ENCODE data around the gene GBGT1. TPM values are rescaled to one million over a fixed set of nuclear protein-coding genes. Genes with fewer than 3 reads are reported as not detected.
A peak's percentile ranks its signal among the peaks of the same experiment; 100 is the strongest.
"Not testable (repeated sequence)": the region's sequence is repeated elsewhere in the genome, so short reads cannot be mapped to it uniquely, and the experiment has no call there.

GBGT1 gene
- polyA plus RNA-seq, 1 donor, result 5.4 TPM

DNA sequence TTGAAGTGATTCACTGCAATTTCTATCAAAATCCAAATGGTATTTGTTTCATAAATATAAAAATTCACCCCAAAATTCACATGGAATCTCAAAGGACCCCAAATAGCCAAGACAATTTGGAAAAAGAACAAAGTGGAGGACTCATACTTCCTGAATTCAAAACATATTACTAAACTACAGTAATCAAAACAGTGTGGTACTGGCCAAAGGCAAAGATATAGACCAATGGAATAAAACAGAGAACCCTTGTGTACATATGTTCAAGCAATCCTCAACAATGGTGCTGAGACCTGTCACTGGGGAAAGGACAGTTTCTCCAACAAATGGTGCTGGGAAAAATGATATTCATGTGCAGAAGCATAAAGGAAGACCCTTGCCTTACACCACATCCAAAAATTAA, 31.3 kb upstream of the GBGT1 start:
- no peak for DNase-seq

DNA sequence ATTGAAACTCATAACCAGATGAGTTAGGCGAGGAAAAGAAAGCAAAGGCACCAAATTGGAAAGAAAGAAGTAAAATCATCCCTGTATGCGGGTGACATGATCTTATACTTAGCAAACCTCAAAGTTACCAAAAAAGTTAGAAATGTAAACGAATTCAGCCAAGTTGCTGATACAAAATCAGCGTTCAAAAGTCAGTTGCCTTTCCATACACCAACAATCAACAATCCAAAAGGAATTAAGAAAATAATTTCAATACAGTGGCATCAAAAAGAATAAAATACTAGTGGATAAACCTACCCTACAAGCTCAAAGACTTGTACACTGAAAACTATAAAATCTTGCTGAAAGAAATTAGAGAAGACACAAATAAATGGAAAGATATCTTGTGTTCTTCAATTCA, 30.9 kb upstream of the GBGT1 start:
- no peak for DNase-seq

GRCh38 chr9:133191989-133192388, 28.3 kb upstream of the GBGT1 start:
- DNase-seq, result no peak

GRCh38 chr9:133189826-133190225, 26.1 kb upstream of the GBGT1 start:
- DNase-seq, result no peak

- DNase-seq, result no peak
Observed at GRCh38 chr9:133188843-133189180, 25.1 kb upstream of the GBGT1 start.

DNA sequence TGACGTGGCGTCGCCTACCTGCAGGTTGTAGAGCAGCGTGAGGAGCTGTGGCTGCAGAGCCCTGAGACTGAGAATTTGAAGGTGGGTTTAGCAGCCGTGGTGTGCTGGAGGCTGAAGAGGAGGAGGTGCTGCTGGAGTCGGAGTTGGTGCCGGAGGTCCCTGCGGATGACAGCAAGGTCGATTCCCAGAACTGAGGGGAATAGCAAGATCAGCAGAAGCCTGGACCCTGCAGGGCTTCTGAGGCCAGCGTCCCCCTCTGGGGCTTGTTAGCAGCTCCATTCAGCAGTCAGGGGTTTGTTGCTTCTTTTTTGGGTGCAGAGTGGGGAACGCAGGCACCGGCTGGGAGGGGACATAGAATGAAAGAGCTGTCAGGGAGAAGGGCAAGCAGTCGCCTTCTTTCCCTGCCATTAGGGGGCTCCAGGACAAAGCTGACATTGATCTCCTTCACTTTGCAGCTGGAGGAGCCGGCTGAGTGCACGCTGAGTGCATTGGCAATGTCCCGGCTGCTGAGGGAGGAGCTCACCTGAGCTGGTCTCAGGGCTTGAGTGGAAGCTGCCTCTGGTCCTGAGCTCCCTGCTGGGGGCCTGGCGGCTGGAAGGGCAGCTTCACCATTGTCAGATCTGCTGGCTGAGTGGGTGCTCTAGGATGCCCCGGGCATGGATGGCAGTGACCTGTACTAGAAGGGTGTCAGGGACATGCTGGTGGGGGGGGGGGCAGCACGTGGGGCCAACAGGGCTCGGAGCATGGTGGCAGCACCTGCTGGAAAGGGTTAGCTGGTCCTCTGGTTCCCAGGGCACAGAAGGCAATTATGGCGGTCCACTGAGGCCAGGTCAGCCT, 24.5 kb upstream of the GBGT1 start:
- no peak for DNase-seq

GRCh38 chr9:133187561-133188005, 23.9 kb upstream of the GBGT1 start:
- DNase-seq, result no peak

- DNase-seq, result no peak
Observed at GRCh38 chr9:133186736-133187135, 23.0 kb upstream of the GBGT1 start.

DNA sequence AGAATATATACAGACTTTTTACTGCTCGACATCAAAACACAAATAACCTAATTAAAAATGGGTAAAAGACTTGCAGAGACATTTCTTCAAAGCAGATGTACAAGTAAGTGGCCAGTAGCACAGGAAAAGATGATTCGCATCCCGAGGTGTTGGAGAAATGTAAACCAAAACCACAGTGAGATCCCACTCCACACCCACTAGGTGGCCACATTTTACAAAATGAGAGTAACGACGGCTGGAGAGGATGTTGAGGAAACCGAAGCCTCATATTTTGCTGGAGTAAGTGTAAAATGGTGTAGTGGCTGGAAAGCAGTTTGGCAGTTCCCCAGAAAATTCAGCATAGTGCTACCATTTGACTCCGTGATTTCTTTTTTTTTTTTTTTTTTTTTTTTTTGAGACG, 21.3 kb upstream of the GBGT1 start:
- peak; percentile 57 for DNase-seq

- DNase-seq, result no peak
Observed at GRCh38 chr9:133182151-133182550, 18.4 kb upstream of the GBGT1 start.

GRCh38 chr9:133181561-133181960, 17.8 kb upstream of the GBGT1 start:
- DNase-seq, result no peak

- no peak for DNase-seq
Observed at GRCh38 chr9:133180953-133181352, 17.2 kb upstream of the GBGT1 start.

- DNase-seq, result no peak
Observed at GRCh38 chr9:133173056-133173455, 9.3 kb upstream of the GBGT1 start.

DNA sequence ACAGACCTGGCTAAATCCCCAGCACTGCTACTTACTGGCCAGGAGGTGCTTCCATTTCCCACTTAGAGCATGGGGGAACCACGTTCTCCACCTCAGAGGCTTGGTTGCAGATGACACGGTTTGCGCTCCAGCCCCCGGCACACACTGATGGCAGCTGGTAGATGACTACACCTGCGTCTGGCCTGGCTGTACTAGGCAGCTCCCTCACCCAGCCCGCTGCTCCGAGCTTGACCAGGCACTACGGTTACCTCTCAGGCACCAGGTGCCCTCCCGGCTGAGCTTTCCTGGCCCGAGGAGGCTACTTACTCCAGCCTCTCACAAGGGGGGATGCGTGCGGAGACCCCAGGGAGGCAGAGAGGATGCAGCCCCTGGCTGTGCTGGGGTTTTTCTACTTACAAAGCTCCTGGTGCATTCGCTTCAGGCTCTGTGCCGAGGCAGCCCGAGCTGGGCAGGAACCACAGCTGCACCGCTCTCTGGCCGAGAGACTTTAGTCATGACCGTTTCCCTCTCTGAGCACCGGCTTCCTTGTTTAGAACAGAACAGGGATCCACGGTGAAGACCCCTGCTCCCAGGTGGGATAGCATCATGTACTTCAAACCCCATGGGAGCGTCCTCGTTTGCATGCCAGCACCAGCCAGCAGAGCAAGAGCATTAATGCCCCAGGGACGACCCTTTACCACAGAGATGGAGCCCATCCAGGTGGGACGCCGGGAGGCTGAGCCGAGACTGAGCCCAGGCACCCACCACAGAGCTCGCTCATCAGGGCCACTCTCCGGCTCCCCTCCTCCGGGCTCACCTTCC, 7.6 kb upstream of the GBGT1 start:
- no peak for DNase-seq

DNA sequence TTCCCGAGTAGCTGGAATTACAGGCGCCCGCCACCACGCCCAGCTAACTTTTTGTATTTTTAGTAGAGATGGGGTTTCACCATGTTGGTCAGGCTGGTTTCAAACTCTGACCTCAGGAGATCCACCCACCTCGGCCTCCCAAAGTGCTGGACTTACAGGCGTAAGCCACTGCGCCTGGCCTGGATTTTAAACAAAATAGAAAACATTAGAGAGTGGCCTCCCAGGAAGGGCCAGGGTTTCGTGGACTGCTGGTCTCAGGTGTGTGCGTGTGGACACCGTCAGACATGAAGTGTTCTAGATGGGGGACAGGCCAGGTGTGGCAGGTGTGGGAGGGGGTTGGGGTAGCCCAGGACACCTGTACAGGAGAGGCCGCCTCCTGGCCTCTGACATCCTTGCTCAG, 7.0 kb upstream of the GBGT1 start:
- DNase-seq, result no peak

GRCh38 chr9:133169687-133170086, 6.0 kb upstream of the GBGT1 start:
- not testable (repeated sequence) for DNase-seq

GRCh38 chr9:133169102-133169501, 5.4 kb upstream of the GBGT1 start:
- no peak for DNase-seq

GRCh38 chr9:133168432-133168831, 4.7 kb upstream of the GBGT1 start:
- DNase-seq, result no peak

- DNase-seq, result no peak
Observed at GRCh38 chr9:133167769-133168168, 4.1 kb upstream of the GBGT1 start.

DNA sequence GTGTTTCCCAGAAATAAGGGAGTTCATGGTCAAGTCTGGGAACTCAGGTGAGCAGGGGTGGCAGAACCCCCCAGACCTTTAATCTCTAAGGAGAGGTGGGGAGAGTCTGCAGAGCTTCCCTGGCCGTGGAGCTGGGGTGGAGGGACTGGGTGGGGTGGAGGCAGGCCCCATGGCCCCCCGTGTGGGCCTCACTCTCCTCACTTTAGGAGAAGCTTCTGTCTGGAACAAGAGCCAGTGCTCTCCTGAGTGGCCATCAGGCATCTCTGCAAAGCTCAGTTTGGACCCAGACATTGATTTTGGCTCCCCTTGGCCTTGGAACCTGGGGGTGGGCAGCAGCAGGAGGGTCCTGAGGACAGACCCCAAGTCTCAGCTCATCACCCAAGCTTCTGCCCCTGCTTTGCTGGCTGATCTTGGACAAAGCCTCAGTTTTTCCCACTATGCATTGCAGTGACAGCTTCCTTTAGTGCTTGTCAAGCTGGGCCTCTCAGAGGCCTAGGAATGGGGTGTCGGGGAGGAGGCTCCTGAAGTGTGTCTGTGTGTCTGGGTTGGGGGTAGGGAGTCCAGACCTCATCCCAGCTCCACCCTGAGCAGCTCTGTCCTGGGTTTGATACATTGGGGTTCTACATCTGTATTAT, 3.5 kb upstream of the GBGT1 start:
- DNase-seq, result no peak

DNA sequence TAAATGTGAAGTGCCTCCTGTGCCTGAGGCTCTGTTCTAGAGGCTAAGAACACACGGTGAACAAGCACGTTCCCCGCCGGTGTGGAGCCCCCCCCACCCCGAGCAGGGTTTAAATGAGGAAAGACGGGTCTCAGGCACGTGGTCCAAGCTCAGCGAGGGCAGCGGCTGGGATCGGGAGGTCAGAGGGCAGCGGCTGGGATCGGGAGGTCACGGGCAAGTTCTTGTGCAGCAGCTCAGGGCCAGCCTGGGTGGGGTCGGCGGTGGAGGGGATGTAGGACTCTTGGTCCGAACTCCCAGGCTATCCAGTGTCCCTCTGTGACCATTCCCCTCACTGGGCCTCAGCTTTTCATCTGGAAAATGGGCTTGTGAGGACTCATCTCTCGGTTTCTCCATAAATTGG, 2.7 kb upstream of the GBGT1 start:
- DNase-seq, result no peak

DNA sequence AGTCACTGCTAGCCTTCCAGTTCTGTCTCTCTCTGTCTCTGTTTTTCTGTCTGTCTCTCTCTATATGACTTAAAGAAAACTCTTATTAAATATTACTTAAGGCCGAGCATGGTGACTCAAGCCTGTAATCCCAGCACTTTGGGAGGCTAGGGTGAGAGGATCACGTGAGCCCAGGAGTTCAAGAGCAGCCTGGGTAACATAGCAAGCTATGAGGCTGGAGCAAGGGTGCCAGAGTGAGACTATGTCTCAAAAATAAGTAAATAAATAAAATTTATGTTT, 1.7 kb upstream of the GBGT1 start:
- no peak for DNase-seq

- no peak for DNase-seq
Observed at GRCh38 chr9:133164191-133164590, 477 bp upstream of the GBGT1 start.

All from hindlimb muscle (tissue), 1 donor.